Uterus (tissue), 2 donors: ENCODE measurements around the gene CHMP1A.

Experiments used
- POLR2A ChIP-seq, 2 donors: fragments of 450-650 bp; IDR thresholded peaks; one replicate each; pipeline ENCODE4 v1.6.1; 2016; ENCODE audit warnings: antibody characterized with exemption in 2 of 2, mild to moderate bottlenecking in 1 of 2, moderate library complexity in 1 of 2
- TF ChIP-seq, protein P1 (sequence below), 4 experiments: fragments of 200-600 bp in 2 of 4; fragments of 450-650 bp in 2 of 4; sonication (generic) in 2 of 4; IDR thresholded peaks; one replicate each; pipeline ENCODE4 v1.5.1; 2016 to 2019; ENCODE audit warnings: antibody characterized with exemption in 4 of 4, mild to moderate bottlenecking in 2 of 4, moderate library complexity in 1 of 4

DNA sequence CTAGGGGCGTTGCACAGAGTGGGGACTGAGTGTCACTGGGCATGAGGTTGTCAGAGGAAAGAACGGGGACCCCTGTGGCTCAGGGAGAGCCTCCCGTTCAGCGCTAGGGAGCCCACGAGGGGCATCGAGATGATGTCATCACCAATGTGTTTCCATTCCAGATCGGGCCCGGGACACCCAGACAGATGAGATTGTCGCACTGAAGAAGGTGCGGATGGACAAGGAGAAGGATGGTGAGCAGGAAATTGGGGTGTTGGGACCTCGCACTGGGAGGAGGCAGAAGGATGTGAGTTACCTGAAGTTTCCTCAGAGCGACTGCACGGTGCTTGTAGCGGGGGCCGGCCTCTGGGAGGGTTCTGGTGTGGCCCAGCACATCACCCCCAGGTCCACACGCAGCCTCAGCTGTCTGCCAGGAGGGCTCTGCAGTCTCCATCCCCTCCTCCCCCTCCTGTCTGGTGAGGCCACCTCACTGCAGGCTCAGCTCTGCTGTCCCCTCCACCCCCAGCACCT, 32.9 kb upstream of the CHMP1A start:
- TF ChIP-seq, protein P1, sequence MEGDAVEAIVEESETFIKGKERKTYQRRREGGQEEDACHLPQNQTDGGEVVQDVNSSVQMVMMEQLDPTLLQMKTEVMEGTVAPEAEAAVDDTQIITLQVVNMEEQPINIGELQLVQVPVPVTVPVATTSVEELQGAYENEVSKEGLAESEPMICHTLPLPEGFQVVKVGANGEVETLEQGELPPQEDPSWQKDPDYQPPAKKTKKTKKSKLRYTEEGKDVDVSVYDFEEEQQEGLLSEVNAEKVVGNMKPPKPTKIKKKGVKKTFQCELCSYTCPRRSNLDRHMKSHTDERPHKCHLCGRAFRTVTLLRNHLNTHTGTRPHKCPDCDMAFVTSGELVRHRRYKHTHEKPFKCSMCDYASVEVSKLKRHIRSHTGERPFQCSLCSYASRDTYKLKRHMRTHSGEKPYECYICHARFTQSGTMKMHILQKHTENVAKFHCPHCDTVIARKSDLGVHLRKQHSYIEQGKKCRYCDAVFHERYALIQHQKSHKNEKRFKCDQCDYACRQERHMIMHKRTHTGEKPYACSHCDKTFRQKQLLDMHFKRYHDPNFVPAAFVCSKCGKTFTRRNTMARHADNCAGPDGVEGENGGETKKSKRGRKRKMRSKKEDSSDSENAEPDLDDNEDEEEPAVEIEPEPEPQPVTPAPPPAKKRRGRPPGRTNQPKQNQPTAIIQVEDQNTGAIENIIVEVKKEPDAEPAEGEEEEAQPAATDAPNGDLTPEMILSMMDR (IDR thresholded peaks at IDR 0.05): no peak
- no peak for TF ChIP-seq POLR2A (IDR thresholded peaks at IDR 0.05)
